GM19468 (cell line): Measurements from ENCODE around the gene SLC1A3.
"Not testable (repeated sequence)": the region's sequence is repeated elsewhere in the genome, so short reads cannot be mapped to it uniquely, and the experiment has no call there.

Experiments
- ATAC-seq: cut with Tn5 transposase; IDR thresholded peaks from one replicate; pipeline ENCODE4 v1.9.1; 2021; ENCODE audit warnings: mild to moderate bottlenecking, moderate library complexity, moderate number of reproducible peaks; ENCODE audit not compliant: unreplicated experiment; ENCODE audit errors: extremely low read depth

Gene SLC1A3

GRCh38 chr5:36606428-36607113, at the start of gene SLC1A3:
SLC1A3 (plus strand) TSS chr5:36606606; CDS start chr5:36608424, 1,818 bp downstream.
- peak; percentile 82 for ATAC-seq

DNA sequence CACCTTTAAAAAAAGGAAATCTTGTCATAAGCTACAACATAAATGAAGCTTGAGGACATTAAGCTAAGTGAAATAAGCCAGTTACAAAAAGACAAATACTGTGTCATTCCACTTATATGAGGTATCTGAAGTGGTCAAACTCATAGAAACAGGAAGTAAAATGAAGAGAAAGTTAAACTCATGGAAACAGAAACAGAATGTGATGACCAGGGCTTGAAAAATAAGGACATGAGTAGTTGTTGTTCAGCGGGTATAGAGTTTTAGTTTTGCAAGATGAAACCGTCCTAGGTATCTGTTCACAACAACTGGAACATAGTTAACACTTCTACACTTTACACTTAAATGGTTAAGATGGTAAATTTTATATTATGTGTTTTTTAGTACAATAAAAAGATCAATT, 47.8 kb upstream of the SLC1A3 start:
- no peak for ATAC-seq

- ATAC-seq: no peak
These were observed 44.8 kb upstream of the SLC1A3 start for GRCh38 chr5:36561601-36562000.

DNA sequence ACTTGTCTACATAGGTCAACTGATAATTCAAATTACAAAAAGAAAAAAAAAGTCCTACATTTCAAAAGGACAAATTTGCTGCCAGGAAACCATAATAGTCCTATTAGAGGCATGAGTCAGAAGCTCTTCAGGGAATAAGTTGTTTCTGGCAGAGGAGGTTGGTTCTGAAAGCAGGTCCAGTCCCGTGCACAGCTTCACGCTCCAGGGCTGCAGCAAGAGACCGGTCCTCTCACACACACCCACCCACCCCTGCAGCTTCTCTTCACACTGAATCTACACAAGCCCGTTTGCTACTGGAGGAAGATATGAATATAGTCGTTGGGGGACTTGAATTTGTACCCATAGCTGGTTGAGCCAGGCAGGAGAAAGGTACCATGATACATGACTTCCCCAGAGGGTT, 36.9 kb upstream of the SLC1A3 start:
- no peak for ATAC-seq

- no peak for ATAC-seq
These were observed 35.9 kb upstream of the SLC1A3 start for GRCh38 chr5:36570301-36571095.

- no peak for ATAC-seq
These were observed 34.9 kb upstream of the SLC1A3 start for GRCh38 chr5:36571401-36572042.

- ATAC-seq: no peak
These were observed 33.0 kb upstream of the SLC1A3 start for GRCh38 chr5:36573438-36573837.

- ATAC-seq: no peak
These were observed 31.0 kb upstream of the SLC1A3 start for GRCh38 chr5:36575361-36575781.

GRCh38 chr5:36576721-36577120, 29.7 kb upstream of the SLC1A3 start:
- no peak for ATAC-seq

- not testable (repeated sequence) for ATAC-seq
These were observed 26.5 kb upstream of the SLC1A3 start for GRCh38 chr5:36579858-36580257.

- no peak for ATAC-seq
These were observed 25.3 kb upstream of the SLC1A3 start for GRCh38 chr5:36581070-36581469.

GRCh38 chr5:36584009-36584875, 22.2 kb upstream of the SLC1A3 start:
- ATAC-seq: no peak

DNA sequence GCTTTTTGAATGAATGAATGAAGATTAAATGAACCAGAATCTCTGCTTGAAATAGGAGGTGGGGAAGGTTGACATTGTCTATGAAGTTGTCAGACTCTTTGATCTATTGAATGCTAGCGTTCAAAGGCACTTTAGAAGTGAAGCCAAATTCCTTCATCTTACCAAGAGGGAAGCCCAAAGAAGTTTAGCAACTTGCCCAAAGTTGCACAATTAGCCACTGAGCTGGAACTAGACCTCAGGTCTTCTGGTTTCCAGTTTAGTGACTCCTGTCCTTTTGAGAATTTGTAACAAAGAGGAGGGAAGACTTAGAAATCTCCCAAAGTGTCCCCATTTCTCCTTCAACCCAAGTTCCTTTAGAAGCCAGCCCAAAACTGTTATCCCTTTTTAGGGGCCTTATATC, 20.7 kb upstream of the SLC1A3 start:
- no peak for ATAC-seq

DNA sequence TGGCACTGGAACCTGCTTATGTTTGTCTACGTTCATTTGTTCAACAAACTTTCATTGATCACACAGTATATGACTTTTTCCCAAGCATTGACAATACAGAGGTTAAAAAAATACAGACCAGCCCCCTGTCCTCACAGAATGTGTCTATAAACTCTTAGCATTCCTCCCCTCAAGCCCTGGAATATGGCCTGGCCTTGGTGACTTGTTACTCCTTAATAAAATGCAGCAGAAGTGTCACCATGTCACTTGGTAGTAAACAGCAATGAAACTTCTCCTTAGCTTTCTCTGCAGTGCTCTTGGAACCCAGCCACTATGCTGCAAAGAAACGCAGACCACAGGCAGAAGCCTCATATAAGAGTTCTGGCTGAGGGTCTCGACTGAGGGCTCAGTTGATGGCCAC, 19.1 kb upstream of the SLC1A3 start:
- ATAC-seq: no peak

DNA sequence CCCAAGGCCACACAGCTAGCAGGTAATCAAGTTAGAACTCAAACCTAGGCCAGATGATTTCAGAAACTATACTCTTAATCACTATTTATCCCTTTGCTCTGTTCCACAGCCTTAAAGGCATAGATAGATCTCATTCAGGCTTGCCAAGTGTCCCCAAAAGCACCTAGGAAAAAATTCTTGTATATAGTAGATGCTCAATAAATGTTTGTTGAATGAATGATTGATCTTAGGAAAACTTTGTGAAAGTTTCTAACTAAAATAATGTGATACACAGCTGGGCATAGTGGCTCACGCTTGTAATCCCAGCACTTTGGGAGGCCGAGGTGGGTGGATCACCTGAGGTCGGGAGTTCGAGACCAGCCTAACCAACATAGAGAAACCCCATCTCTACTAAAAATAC, 16.7 kb upstream of the SLC1A3 start:
- ATAC-seq: not testable (repeated sequence)

GRCh38 chr5:36590513-36591286, 15.7 kb upstream of the SLC1A3 start:
- no peak for ATAC-seq

GRCh38 chr5:36593867-36594266, 12.5 kb upstream of the SLC1A3 start:
- ATAC-seq: no peak

DNA sequence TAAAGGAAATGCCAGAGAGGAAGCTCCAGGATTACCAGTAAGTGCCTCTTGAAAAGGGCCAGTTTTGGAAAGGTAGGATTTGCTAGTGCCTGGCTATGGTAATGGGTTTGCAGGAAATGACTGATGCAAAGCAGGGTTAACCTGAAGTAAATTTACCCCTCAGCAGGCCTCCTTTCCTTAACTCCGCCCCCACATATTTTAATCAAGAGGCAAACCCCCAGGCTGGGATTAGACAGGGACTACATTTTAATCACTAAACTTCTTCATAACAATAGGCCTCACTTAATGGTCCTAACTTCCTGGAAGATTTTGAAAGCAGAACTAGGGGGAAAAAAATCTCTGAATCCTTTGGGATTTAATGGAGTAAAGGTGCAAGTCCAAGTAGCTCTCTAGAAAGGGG, 10.2 kb upstream of the SLC1A3 start:
- no peak for ATAC-seq

- ATAC-seq: no peak
These were observed 9.7 kb upstream of the SLC1A3 start for GRCh38 chr5:36596756-36597155.
